Mucosa of descending colon (tissue), 3 donors: ENCODE data around the gene DEDD2. TPM values are rescaled to one million over a fixed set of nuclear protein-coding genes. Genes with fewer than 3 reads are reported as not detected.
A peak's percentile ranks its signal among the peaks of the same experiment; 100 is the strongest.

Experiments used
- ATAC-seq: fragments of 200-7000 bp; cut with Tn5 transposase; one replicate; pipeline ENCODE4 v1.9.1; 2020; ENCODE audit warnings: mild to moderate bottlenecking, moderate library complexity
- DNase-seq, 3 donors: peaks; one replicate each; pipeline ENCODE4 v3.0.0-alpha.2; 2020
- H3K36me3 ChIP-seq: fragments of 200-600 bp; one replicate; pipeline ENCODE4 v1.8.0; 2021; ENCODE audit warnings: low read depth, mild to moderate bottlenecking
- H3K4me1 ChIP-seq: fragments of 200-600 bp; one replicate; pipeline ENCODE4 v1.8.0; 2021; ENCODE audit warnings: low read depth, mild to moderate bottlenecking
- H3K4me3 ChIP-seq: fragments of 200-600 bp; one replicate; pipeline ENCODE4 v1.8.0; 2021; ENCODE audit warnings: mild to moderate bottlenecking
- H3K9me3 ChIP-seq: fragments of 200-600 bp; one replicate; pipeline ENCODE4 v1.8.0; 2021; ENCODE audit warnings: mild to moderate bottlenecking
- CTCF ChIP-seq: fragments of 200-600 bp; IDR thresholded peaks from one replicate; pipeline ENCODE4 v1.8.0; 2022; ENCODE audit warnings: antibody characterized with exemption, mild to moderate bottlenecking
- intact Hi-C, 2 donors: fragments of 100-400 bp; cut with DNase I in 1 of 2; cut with micrococcal nuclease in 1 of 2; formaldehyde crosslinking; loops; one replicate each; pipeline versions ENCODE4 v1.11.0 to v1.11.1; 2022; cut with DNase I, micrococcal nuclease
- total RNA-seq, 3 donors: library from RNA; stranded (reverse); fragmentation: NEBNext Ultra II Directional in 2 of 3; extraction: Animal tissue kit (Norgen Biotek cat#: 25700) in 2 of 3; gene quantifications; one replicate each; pipeline versions ENCODE4 v1.2.1 to v1.2.4, GENCODE V29; 2021 to 2023
- donor health status: DM: no; HTN: no; CAD: no; lungs with moderate emphysema.
- donor health status: DM: no; HTN: no; CAD: no.
- donor health status: DM: no; HTN: yes; CAD: no.

The DEDD2 gene
- total RNA-seq, 3 donors from 2014 or later, result 28.0 to 40.1 (median 35.7) TPM

DNA sequence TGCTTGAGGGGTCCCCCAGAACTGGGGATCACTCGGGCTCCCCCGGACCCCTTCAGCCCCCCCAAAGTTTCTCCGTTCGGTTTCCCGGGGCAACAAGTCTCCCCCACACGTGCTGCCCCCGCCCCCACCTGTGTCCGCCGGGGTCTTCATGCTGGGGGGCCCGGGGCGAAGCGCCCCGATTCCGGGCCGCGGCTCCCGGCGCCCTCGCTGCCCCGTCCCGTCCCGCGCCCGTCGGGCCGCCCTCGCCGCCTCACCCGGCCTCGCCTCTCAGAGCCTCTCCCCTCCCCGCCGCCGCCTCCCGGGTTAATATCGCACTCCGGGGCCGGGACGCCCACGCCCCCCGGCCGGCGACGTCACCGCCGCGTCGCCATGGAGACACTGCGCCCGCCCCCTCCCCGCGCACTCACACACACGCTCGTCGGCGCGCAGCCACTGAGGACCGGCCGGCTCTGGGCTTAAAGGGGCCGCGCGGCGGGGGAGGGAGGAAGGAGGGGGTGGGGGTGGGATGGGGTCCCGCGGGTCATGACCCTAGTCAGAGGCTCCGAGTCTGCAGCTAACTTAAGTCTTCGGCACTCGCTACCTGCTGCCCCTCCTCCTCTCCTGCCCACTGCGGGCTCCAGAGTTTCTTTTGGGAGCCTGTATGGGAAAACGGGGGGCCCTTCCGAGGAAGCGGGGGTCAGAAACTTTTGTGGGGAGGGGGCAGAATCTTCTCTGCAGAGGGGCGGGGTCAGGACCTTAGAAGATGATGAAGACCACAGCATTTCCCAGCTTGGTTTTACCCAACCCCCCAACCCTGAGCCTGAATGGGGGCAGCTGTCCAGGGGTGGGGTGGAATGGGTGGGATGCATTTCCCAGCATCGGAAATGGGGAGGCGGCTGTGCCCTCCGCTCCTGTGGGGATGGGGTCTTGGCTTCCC lies 37.6 kb upstream of the DEDD2 start, which contains the start of gene ERF:
ERF (minus strand) TSS at position 279 of the 916 bp plus-strand sequence; CDS start at position 150, 129 bp downstream.
- H3K9me3 ChIP-seq, result no peaks in the 10 kb centered on the region
- TF ChIP-seq CTCF, result no peak
- peak; percentile 96 to 98 (median 96) for DNase-seq
- peak; percentile 89 for ATAC-seq
- intact Hi-C loops, result no loop called here
- H3K4me1 ChIP-seq, result peaks cover 13% of the 10 kb centered on the region
- H3K36me3 ChIP-seq, result no peaks in the 10 kb centered on the region
- peak within 1 kb of the TSS; percentile 94 for H3K4me3 ChIP-seq

DNA sequence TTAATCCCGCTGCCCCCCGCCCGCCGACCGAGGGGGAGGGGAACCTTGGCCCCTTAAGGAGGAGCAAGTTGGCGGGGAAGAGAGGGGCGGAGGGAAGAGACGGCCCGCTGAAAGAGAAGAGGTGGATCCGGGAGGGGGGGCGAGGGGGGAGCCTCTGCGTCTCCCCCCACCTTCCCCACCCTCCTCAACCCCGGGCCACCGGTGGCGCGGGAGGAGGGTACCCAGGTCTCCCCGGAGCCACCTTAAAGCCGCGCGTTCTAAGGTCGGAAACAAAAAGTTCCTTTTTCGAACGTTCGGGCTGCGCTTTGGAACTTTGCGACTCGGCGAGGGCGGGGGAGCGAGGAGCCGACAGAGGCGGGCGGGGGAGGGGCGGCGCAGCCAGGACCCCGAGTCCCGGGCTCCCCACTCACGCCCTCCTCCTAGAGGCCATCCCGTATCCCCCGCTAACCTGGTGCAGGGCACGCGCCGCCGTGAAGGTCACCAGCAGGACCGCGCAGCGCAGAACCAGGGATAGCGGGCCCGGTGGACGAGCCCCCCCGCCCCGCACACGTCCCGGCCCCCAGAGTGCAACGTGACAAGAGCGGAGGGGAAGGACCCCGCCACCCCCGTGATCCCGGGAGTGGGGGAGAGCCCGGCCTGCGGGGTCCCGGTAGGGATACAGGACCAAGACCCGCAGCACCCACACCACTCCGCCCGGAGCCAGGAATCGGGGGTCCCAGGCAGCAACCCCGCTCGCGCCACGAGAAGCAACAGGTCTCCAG lies 36.8 kb upstream of the DEDD2 start:
- DNase-seq (peak; percentile 85 to 91 (median 86)), ATAC-seq (peak; percentile 61)
- Histone ChIP-seq H3K4me1 (peaks cover 13% of the 10 kb centered on the region), H3K9me3 (no peaks in the 10 kb centered on the region), H3K36me3 (no peaks in the 10 kb centered on the region), H3K4me3 (peak overlapping the region; percentile 94)
- no peak for TF ChIP-seq CTCF
- intact Hi-C loops, result no loop called here

DNA sequence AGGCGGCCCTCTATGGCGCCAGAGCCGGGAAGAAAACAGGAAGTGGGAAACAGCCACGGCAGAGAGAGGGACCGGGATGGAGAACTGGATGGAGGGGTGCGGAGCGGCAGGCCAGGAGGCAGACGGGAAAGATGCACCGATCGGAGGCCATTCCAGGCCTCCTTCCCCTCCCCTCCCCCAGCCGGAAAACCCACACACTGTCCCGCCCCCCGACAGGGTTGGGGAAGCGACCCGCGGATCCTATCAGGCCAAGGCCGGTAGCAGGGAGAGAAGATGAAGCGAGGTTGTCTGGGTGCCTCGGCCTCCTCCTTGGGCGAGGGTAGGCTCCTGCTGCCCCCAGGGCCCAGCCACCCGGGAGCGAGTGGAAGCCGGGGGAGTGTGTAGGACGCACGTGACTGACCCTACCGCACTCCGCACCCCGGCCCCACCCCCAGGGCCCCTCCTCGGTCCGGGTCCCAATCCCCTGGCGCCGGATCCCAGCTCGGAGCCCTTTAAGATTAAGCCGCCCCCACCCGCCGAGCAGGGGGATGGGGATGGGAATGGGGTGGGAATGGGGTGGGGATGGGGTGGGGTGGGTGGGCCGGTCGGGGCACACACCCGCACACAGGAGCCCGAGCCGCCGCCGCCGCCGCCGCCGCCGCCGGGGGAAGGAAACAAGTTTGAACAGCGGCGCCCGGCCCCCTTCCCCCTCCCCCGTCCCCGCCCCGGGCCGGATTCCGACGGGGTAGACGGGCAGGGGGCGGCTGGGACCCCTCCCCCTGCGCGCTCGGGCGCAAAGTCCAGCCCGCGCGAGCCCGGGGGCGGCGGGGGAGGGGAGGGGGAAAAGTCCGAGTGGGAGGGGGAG lies 36.0 kb upstream of the DEDD2 start:
- intact Hi-C loops, result no loop called here
- Histone ChIP-seq H3K36me3 (no peaks in the 10 kb centered on the region), H3K4me1 (peaks cover 13% of the 10 kb centered on the region), H3K9me3 (no peaks in the 10 kb centered on the region), H3K4me3 (peak overlapping the region; percentile 94)
- no peak for TF ChIP-seq CTCF
- ATAC-seq (peak; percentile 18), DNase-seq (peak; percentile 74 to 84 (median 79))

DNA sequence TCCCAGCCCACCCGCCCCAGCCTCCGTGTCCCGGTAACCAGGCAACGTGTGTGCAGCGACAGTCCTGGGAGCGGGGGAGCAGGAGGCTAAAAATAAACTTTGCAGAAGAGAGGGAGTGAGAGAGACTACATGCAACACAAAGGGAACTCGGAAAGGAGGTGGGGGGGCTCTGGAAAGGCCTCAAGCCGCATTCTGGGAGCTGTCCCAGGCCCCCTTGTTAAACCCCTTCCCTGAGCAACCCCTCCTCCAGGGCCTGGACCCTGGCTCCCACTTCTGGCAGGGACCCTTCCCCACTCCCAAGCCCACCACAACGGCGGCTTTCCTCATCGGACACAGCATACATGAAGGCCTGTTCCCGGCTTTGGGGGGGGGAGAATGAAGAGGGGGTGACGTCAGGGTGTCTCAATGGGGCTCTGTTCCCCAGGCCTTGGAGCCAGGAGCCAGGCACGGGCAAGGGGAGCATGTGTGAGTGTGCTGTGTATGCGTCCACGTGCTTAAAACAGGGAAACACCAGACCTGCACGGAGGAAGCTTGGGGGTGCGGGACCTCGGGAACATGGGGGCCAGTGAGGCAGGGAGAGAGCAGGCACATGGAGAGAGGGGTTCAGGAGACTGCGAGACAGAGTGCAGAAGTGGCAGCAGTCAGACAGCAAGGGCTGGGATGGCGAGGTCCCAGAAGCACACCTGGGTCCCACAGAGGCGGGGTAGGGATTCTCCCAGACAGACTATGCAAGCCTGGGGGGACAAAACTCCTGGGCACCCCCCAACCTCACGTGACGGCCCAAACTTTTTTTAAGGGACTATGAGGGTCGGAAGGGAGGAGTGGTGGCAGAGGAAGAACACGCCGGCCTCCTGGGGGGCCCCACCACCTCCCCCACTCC lies 35.1 kb upstream of the DEDD2 start:
- H3K4me1 ChIP-seq, result peaks cover 13% of the 10 kb centered on the region
- H3K4me3 ChIP-seq, result peak overlapping the region; percentile 94
- H3K36me3 ChIP-seq, result no peaks in the 10 kb centered on the region
- no peak for TF ChIP-seq CTCF
- DNase-seq, result peak in 1 of 3 donors; percentile 40
- intact Hi-C loops, result no loop called here
- no peak for ATAC-seq
- no peaks in the 10 kb centered on the region for H3K9me3 ChIP-seq
